Bronchial epithelial cell (primary cell): ENCODE data around the gene EXOC7. TPM values are rescaled to one million over a fixed set of nuclear protein-coding genes. Genes with fewer than 3 reads are reported as not detected.
A peak's percentile ranks its signal among the peaks of the same experiment; 100 is the strongest.

Experiments used
- DNase-seq: peaks from one replicate; pipeline ENCODE4 v3.0.0-alpha.2; 2010; ENCODE audit warnings: low read depth
- FAIRE-seq: peaks from 2 replicates; lab custom pipeline; 2011; peaks lifted over from hg19 to GRCh38; lab: Jason Lieb, UNC
- H3K27me3 ChIP-seq: 2 replicates; pipeline ENCODE4 v1.5.1; 2011; ENCODE audit warnings: low read length; ENCODE audit not compliant: control insufficient read depth, insufficient read depth
- H3K36me3 ChIP-seq: 2 replicates; pipeline ENCODE4 v1.5.1; 2011; ENCODE audit warnings: low read length; ENCODE audit not compliant: control insufficient read depth, insufficient read depth
- H3K4me3 ChIP-seq: 2 replicates; pipeline ENCODE4 v1.5.1; 2011; ENCODE audit warnings: mild to moderate bottlenecking, low read depth, low read length, control low read depth
- total RNA-seq: library from RNA; depleted of rRNA; stranded (reverse); fragments of >200 nt; gene quantifications from 2 replicates; pipeline ENCODE4 v1.2.1, GENCODE V29; 2014
- TF ChIP-seq, protein P1 (sequence below): IDR thresholded peaks from 2 replicates; pipeline ENCODE4 v1.5.1; 2011; ENCODE audit warnings: mild to moderate bottlenecking, moderate library complexity, low read length, control low read depth, inconsistent platforms; ENCODE audit not compliant: insufficient read depth, severe bottlenecking

EXOC7 gene
- total RNA-seq, 1 donor from 2014 or later: 41.9 TPM

DNA sequence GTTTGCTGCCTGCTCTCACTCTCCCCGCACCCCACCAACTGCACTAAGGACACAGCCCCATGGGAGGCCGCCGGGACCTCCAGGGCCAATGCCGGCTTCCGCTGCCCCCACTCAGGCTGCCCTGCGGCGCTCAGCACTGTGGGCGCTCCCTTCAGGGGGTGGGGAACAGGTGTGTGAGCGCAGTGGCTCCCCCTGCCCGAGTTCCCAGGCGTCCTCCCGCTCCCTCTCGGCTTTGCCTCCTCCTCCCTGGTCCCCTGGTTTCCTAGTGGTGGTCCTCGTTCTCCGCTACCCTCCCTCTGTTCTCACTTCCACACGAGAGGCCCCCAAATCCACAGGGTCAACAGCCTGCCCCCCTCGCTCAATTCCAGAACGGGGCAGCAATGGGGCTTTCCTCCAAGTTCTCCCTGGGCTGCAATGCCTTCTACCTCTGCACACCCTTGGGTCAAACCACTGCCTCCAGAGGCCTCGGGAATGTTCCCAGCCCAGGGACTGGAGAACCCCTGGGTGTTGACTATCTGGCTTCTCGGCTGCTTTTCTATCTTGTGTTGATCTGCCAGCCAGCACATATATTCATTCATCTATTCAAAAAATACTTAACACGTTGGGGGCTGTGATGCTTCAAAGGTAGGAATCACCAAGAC, 27.6 kb upstream of the EXOC7 start:
- TF ChIP-seq, protein P1, sequence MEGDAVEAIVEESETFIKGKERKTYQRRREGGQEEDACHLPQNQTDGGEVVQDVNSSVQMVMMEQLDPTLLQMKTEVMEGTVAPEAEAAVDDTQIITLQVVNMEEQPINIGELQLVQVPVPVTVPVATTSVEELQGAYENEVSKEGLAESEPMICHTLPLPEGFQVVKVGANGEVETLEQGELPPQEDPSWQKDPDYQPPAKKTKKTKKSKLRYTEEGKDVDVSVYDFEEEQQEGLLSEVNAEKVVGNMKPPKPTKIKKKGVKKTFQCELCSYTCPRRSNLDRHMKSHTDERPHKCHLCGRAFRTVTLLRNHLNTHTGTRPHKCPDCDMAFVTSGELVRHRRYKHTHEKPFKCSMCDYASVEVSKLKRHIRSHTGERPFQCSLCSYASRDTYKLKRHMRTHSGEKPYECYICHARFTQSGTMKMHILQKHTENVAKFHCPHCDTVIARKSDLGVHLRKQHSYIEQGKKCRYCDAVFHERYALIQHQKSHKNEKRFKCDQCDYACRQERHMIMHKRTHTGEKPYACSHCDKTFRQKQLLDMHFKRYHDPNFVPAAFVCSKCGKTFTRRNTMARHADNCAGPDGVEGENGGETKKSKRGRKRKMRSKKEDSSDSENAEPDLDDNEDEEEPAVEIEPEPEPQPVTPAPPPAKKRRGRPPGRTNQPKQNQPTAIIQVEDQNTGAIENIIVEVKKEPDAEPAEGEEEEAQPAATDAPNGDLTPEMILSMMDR: no peak
- no peak overlapping the region for H3K4me3 ChIP-seq
- H3K36me3 ChIP-seq: no peaks in the 10 kb centered on the region
- FAIRE-seq (no peak), DNase-seq (no peak)
- peaks cover 3% of the 10 kb centered on the region for H3K27me3 ChIP-seq

DNA sequence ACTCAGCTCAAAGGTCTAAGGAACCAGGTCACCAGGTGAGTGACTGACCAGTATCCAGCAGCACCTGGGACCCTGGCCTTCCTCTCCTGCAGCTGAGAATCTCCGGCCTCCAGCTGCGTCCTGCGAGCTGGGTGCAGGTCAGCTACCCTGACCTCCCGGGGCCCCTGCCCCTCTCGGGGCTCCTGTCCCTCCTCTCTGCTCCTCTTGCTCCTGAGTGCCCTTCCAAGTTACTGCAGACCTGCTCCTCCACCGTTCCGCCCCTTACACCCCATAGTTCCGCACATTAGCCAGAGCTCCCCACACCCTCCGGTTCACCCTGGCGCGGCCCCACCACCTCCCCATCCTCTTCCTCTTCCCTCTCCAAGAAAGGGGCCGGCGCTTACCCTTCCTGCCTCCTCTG, 26.9 kb upstream of the EXOC7 start:
- Histone ChIP-seq H3K36me3 (no peaks in the 10 kb centered on the region), H3K4me3 (no peak overlapping the region), H3K27me3 (peaks cover 3% of the 10 kb centered on the region)
- DNase-seq (no peak), FAIRE-seq (no peak)
- TF ChIP-seq, protein P1: no peak

- TF ChIP-seq, protein P1: no peak
- H3K27me3 ChIP-seq: no peaks in the 10 kb centered on the region
- H3K4me3 ChIP-seq: no peak overlapping the region
- no peak for FAIRE-seq
- DNase-seq: no peak
- no peaks in the 10 kb centered on the region for H3K36me3 ChIP-seq
These were observed 22.3 kb upstream of the EXOC7 start for GRCh38 chr17:76125922-76126321.

GRCh38 chr17:76125391-76125675, 21.7 kb upstream of the EXOC7 start:
- Histone ChIP-seq H3K4me3 (no peak overlapping the region), H3K27me3 (no peaks in the 10 kb centered on the region), H3K36me3 (no peaks in the 10 kb centered on the region)
- FAIRE-seq (no peak), DNase-seq (no peak)
- TF ChIP-seq, protein P1: no peak

- DNase-seq (no peak), FAIRE-seq (no peak)
- H3K27me3 ChIP-seq: no peaks in the 10 kb centered on the region
- TF ChIP-seq, protein P1: peak; percentile 5
- no peak overlapping the region for H3K4me3 ChIP-seq
- no peaks in the 10 kb centered on the region for H3K36me3 ChIP-seq
These were observed 21.2 kb upstream of the EXOC7 start for GRCh38 chr17:76124582-76125390.
